ENCODE results near the gene LAMA2.

LAMA2 gene

GRCh38 chr6:129211626-129212025 is 328.7 kb downstream of the LAMA2 start:
- no peaks in the 10 kb centered on the region for H3K4me1 ChIP-seq (ENCODE audit: insufficient read depth, low read length, poor library complexity, severe bottlenecking)
- no peak overlapping the region for H3K4me2 ChIP-seq (ENCODE audit: low read depth, low read length, poor library complexity, severe bottlenecking)
- H3K27me3 ChIP-seq (ENCODE audit: insufficient read depth, low read length, poor library complexity, severe bottlenecking) = no peaks in the 10 kb centered on the region
- H3K4me3 ChIP-seq (ENCODE audit: low read length, poor library complexity, severe bottlenecking) = no peak overlapping the region
- H4K20me1 ChIP-seq (ENCODE audit: insufficient read depth, low read length, poor library complexity, severe bottlenecking) = no peaks in the 10 kb centered on the region
- TF ChIP-seq CTCF (conservative IDR thresholded peaks at IDR 0.05; ENCODE audit: low read length) (no peak), EZH2phosphoT487 (IDR thresholded peaks at IDR 0.05; ENCODE audit: borderline replicate concordance) (no peak)
- H3F3A ChIP-seq (ENCODE audit: low read depth) = no peaks in the 10 kb centered on the region
- H3K36me3 ChIP-seq (ENCODE audit: insufficient read depth, low read length) = no peaks in the 10 kb centered on the region
- no peaks in the 10 kb centered on the region for H3K9me2 ChIP-seq (replicated peaks; ENCODE audit: low read depth, low read length)
- no peak overlapping the region for H3K9ac ChIP-seq (ENCODE audit: low read depth, low read length, poor library complexity, severe bottlenecking)
- no peaks in the 10 kb centered on the region for H3K79me2 ChIP-seq (ENCODE audit: insufficient read depth, low read length)
- no peak overlapping the region for H2AFZ ChIP-seq (ENCODE audit: low read length)
- no peaks in the 10 kb centered on the region for H3K9me3 ChIP-seq (ENCODE audit: insufficient read depth, low read depth, low read length)

DNA sequence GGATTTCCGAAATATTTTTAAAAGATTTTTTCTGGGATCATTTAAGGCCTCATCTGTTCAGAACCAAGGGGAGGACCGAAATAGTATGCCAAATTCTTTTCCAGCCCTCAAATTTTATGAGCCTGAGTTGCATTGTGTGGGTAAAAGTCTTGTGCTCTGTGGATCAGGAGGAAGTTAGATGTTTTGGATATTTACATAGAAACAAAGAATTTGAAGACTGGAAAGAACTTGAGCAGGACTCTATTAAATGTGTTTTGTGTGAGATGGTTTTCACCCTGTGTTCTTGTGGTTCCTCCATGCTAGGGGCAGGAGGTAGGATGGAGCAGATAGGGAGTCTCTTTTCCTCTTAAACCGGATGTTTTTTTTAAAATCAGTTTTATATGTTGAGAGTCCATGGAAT is 329.1 kb downstream of the LAMA2 start:
- TF ChIP-seq EZH2phosphoT487 (IDR thresholded peaks at IDR 0.05; ENCODE audit: borderline replicate concordance) = no peak
- no peak for TF ChIP-seq CTCF (conservative IDR thresholded peaks at IDR 0.05; ENCODE audit: low read length)
- no peak overlapping the region for H3K4me2 ChIP-seq (ENCODE audit: low read depth, low read length, poor library complexity, severe bottlenecking)
- H3K4me3 ChIP-seq (ENCODE audit: low read length, poor library complexity, severe bottlenecking) = no peak overlapping the region
- no peaks in the 10 kb centered on the region for H3K36me3 ChIP-seq (ENCODE audit: insufficient read depth, low read length)
- no peak overlapping the region for H3K9ac ChIP-seq (ENCODE audit: low read depth, low read length, poor library complexity, severe bottlenecking)
- no peaks in the 10 kb centered on the region for H4K20me1 ChIP-seq (ENCODE audit: insufficient read depth, low read length, poor library complexity, severe bottlenecking)
- H3K9me3 ChIP-seq (ENCODE audit: insufficient read depth, low read depth, low read length) = no peaks in the 10 kb centered on the region
- H3K4me1 ChIP-seq (ENCODE audit: insufficient read depth, low read length, poor library complexity, severe bottlenecking) = no peaks in the 10 kb centered on the region
- no peaks in the 10 kb centered on the region for H3F3A ChIP-seq (ENCODE audit: low read depth)
- no peaks in the 10 kb centered on the region for H3K27me3 ChIP-seq (ENCODE audit: insufficient read depth, low read length, poor library complexity, severe bottlenecking)
- H2AFZ ChIP-seq (ENCODE audit: low read length) = no peak overlapping the region
- H3K79me2 ChIP-seq (ENCODE audit: insufficient read depth, low read length) = no peaks in the 10 kb centered on the region
- H3K9me2 ChIP-seq (replicated peaks; ENCODE audit: low read depth, low read length) = no peaks in the 10 kb centered on the region

- Histone ChIP-seq H3K27me3 (ENCODE audit: insufficient read depth, low read length, poor library complexity, severe bottlenecking) (no peaks in the 10 kb centered on the region), H3K9me2 (replicated peaks; ENCODE audit: low read depth, low read length) (no peaks in the 10 kb centered on the region), H3K4me3 (ENCODE audit: low read length, poor library complexity, severe bottlenecking) (no peak overlapping the region), H4K20me1 (ENCODE audit: insufficient read depth, low read length, poor library complexity, severe bottlenecking) (no peaks in the 10 kb centered on the region), H3K4me2 (ENCODE audit: low read depth, low read length, poor library complexity, severe bottlenecking) (no peak overlapping the region), H3K79me2 (ENCODE audit: insufficient read depth, low read length) (no peaks in the 10 kb centered on the region), H3K9ac (ENCODE audit: low read depth, low read length, poor library complexity, severe bottlenecking) (no peak overlapping the region), H2AFZ (ENCODE audit: low read length) (no peak overlapping the region), H3K4me1 (ENCODE audit: insufficient read depth, low read length, poor library complexity, severe bottlenecking) (no peaks in the 10 kb centered on the region), H3F3A (ENCODE audit: low read depth) (no peaks in the 10 kb centered on the region), H3K36me3 (ENCODE audit: insufficient read depth, low read length) (no peaks in the 10 kb centered on the region), H3K9me3 (ENCODE audit: insufficient read depth, low read depth, low read length) (no peaks in the 10 kb centered on the region)
- TF ChIP-seq CTCF (conservative IDR thresholded peaks at IDR 0.05; ENCODE audit: low read length) (no peak), EZH2phosphoT487 (IDR thresholded peaks at IDR 0.05; ENCODE audit: borderline replicate concordance) (no peak)
Observed at GRCh38 chr6:129215246-129215645, 332.3 kb downstream of the LAMA2 start.
